ENCODE measurements around the gene ZNF689.
"Not testable (repeated sequence)": the region's sequence is repeated elsewhere in the genome, so short reads cannot be mapped to it uniquely, and the experiment has no call there.

ZNF689 gene

GRCh38 chr16:30590869-30591268 is 19.3 kb downstream of the ZNF689 start:
- DNase-seq: not testable (repeated sequence)

DNA sequence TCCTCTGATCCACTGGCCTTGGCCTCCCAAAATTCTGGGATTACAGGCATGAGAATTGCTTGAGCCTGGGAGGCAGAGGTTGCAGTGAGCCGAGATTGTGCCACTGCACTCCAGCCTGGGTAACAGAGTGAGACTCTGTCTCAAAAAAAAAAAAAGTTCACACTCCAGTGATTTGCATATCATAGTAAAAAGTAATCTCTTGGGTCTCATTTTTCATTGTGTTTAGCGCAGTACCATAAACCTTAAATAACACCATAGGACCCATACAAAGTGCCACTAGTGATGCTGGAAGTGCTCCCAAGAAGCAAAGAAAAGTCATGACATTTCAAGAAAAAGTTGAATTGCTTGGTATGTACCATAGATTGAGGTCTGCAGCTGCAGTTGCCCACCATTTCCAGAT is 20.6 kb downstream of the ZNF689 start:
- DNase-seq: not testable (repeated sequence)

DNA sequence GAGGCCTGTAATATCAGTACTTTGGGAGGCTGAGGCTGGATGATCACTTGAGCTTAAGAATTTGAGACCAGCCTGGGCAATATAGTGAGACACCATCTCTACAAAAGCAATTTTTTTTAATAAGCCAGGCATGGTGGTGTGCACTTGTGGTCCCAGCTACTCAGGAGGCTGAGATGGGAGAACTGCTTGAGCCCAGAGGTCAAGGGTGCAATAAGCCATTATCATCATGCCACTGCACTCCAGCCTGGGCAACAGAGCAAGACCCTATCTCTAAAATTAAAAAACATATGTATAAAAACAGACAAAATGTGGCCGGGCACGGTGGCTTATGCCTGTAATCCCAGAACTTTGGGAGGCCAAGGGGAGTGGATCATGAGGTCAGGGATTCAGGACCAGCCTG is 21.5 kb downstream of the ZNF689 start:
- no peak for DNase-seq

- DNase-seq: no peak
Measured at GRCh38 chr16:30585400-30586191, 24.6 kb downstream of the ZNF689 start, which contains the start of gene ZNF785. TSS of gene ZNF785 (minus strand) at chr16:30585697. CDS start at chr16:30585611, 86 bp downstream.

DNA sequence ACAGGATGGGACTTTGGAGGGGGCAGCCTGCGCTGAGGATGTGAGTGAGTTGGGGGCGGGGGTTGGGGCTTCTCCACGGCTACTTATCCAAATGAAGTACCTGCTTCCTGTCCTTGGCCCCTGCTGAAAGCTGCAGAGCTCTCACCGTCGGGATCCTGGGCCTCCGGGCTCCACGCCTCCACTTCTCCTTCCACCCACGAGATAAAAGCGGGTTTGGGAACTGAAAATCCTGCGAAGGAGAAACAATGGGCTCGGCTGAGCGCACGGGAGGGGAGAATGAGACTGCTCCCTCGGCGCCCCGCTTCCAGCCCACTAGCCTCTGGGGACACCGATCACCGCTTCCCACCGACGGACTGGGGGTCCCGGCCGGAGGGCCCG is 25.2 kb downstream of the ZNF689 start:
- DNase-seq: no peak

DNA sequence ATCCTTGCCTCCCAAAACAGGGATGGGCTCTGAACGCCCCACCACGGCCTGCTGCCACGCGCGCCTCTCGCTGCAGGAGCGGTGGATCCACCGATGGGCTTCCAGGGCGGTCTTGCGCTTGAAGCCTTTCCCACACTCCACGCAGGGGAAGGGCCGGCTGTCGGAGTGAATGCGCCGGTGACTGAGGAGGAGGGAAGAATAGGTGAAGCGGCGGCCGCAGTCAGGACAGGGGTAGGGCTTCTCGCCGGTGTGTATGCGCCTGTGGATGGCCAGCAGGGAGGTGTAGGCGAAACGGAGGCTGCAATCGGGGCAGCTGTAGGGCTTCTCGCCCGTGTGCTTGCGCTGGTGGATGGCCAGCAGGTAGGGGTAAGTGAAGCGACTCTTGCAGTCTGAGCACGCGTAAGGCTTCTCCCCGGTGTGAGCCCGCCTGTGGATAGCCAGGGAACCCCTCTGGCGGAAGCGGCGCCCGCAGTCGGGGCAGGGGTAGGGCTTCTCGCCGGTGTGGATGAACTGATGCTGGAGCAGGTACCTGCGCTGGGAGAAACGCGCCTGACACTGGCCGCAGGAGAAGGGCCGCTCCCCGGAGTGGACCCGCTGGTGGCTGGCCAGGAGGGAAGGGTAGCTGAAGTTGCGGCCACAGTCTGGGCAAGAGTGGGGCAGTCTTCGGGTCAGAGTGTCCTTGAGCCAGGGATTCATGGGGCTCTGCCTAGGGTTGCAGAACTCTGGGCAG is 27.4 kb downstream of the ZNF689 start:
- no peak for DNase-seq

DNA sequence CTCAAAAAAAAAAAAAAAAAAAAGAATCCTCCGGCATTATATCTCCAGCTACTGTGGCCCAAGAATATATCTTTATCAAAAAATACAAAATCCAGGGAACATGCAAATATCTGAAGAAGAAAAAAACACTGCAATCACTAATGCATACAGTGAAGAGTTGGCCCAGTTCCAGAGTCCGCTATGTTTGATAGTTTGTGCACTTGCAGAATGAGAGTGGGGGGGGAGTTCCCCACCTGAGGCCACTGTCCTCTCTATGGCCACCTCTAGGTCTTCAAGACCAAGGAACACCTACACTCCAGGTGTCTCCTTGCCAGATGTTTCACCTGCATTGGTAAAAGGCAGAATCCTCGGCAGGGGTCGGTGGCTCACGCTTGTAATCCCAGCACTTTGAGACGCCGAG is 28.7 kb downstream of the ZNF689 start:
- no peak for DNase-seq

DNA sequence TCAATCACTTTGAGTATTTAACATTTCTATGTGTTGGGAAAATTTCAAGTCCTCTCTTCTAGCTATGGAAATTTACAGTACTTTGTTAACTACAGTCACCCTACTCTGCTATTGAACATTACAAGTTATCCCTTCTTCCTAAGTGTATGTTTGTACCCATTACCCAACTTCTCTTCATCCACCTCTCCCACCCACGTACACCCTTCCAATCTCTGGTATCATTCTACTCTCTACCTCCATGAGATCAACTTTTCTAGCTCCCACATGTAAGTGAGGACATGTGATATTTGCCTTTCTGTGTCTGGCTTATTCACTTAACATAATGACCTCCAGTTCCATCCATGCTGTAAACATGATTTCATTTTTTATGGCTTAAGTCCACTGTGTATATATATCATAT is 35.5 kb downstream of the ZNF689 start:
- no peak for DNase-seq

DNA sequence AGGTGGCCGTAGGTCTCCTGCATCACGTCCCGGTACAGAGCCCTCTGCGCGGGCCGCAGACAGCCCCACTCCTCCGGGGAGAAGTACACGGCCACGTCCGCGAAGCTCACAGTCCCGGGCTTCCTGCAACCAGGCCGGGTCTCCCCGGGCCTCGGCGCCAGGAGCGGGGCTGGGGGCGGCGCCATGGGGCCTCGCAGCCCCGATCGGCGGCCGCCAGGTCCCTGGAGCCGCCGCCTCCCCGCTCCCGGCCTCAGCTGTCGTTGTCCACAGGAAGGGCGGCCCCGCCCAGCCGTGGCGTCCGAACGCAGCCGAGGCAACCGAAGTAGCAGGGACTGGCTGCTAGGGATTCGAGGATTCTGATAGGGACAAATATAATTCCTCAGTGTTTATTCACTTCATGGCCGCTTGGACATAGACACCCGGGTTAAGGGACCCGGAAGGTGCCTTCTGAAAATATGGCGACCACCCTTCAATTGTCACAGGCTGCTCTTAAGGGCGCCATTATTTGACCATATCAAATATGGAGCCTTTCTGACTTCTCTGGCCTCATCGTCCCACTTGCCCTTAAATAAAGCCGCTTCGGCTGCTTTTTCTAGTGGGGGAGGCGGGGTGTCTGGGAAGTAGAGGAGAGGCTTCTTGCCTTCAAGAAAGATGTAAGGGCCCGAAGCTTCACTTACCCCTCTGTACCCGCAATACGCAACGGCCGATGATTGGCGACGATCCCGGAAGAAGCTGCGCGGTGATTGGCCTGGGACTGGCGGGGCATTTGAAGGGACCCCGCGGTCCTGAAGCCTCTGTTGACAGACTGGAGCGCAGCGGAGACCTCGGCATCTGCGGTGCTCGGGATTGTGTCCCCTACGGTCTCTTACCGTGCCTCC is 38.5 kb downstream of the ZNF689 start, which contains the start of gene ZNF688:
ZNF688 (minus strand) TSS at position 270 of the 878 bp plus-strand sequence; CDS start at position 185, 85 bp downstream.
- DNase-seq: peak; percentile 92

DNA sequence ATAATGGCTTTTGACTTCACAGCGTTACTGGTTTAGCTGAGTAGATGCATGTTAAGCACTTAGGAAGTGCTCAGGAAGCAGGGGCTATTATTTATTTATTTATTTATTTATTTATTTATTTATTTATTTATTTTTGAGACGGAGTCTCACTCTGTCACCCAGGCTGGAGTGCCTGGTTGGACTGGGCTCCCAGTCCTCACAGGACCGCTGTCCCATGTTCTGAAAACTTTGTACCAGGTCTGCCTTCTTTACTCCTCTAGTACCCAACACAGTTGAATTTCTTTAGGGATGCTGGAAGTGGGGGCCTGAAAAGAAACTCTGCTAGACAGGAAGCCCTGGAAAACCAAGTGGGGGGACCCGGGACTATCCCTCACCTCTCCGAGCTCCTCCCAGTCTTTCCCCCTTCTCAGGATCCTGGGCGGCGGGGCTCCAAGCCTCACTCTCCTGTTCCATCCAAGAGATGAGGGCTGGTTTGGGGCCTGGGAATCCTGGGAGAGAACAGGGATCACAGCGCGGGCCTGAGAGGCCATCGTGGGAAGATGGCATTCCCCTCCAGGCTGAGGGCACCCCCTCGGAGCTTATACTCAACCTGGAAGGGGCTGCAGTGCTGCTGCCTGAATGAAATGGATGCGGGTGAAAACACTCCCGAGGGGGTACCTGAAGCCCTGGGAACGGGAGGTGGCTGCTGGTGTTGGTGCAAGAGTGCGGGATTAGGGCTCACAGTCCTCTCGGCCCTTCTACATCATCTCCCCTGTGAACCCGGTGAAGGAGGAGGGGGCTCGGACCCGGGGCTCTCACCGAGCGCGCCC is 39.3 kb downstream of the ZNF689 start:
- DNase-seq: no peak

DNA sequence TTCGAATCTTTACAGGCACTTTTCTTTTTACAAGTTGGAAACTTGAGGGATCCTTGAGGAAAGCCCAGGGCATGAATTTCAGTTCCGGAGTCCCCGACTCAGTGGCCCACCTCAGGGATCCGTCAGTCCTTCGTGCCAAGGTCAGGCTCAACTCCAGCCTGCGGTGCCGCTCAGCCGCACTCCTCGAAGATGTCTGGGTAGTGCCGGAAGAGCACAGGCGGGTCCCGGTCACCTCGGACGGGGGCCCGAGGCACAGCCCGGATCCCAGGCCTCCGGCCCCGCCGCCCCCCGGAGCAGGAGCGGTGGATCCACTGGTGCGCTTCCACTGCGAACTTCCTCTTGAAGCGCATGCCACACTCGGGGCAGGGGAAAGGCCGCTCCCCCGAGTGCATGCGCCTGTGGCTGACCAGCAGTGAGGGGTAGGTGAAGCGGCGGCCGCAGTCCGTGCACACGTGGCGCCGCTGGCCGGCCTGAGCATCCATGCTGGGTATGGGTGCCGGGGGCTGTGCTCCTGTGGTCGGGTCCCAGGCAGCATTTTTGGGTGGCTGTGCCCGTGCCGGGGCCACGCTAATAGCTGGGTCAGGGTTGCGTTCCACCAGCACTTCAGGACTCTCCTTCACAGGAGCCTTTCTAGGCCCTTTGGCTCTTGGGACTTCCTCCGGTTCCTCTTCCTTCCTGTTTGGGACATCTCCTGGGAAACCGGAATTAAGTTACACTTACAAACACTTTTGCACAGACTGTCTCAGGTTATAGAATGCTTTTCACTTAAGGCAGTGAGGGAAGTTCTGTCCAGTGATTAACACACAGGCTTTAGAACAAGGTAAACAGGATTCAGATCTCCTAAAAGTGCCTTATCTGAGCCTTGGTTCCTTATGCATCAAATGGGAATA is 40.2 kb downstream of the ZNF689 start:
- no peak for DNase-seq

GRCh38 chr16:30569281-30569680 is 40.9 kb downstream of the ZNF689 start:
- no peak for DNase-seq

DNA sequence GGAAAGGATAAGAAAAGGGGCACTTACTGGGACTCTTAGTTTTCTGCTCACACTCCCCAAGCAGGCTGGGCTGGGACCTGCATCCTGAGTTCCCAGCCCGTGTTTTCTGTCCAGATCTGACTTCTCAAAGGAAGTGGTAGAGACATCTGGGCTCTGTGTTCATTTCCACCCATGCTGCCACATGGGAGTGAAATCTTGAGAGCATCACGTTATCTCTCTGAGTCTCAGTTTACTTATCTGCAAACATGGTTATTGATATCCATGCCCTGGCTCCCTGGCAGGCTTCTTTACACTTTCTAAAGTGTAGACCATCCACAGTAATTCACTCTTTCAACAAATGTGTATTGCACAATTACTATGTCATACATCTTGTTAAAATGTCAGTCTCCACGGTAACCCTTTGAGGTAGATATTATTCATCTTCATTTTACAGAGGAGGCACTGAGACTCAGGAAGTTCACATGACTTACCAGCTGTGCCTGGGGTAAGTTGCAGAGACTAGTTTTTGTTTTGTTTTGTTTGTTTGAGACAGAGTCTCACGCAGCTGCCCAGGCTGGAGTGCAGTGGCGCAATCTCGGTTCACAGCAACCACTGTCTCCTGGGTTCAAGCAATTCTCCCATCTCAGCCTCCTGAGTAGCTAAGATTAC is 42.1 kb downstream of the ZNF689 start:
- peak; percentile 72 for DNase-seq

- peak; percentile 73 for DNase-seq
Measured at GRCh38 chr16:30567160-30567990, 42.8 kb downstream of the ZNF689 start.

GRCh38 chr16:30566531-30566930 is 43.7 kb downstream of the ZNF689 start:
- no peak for DNase-seq

DNA sequence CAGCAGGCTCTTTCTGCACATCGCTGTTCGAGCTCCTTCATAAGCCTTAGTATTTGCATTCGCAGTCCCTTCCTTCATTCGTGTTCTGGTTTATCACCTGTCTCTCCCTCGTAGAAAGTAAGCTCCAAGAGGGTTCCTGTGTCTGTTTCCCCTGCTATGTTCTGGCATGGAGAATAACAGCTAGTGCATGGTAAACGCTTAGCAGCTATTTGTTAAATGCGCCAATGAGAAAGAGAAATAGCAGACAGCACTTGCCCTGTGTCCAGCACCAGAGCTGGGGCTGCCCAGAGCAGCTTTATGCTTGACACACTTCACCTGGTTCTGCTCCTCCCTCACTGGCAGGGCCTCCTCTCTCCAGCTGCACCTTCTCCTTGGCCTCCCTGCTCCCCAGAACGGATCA is 44.2 kb downstream of the ZNF689 start:
- DNase-seq: no peak

DNA sequence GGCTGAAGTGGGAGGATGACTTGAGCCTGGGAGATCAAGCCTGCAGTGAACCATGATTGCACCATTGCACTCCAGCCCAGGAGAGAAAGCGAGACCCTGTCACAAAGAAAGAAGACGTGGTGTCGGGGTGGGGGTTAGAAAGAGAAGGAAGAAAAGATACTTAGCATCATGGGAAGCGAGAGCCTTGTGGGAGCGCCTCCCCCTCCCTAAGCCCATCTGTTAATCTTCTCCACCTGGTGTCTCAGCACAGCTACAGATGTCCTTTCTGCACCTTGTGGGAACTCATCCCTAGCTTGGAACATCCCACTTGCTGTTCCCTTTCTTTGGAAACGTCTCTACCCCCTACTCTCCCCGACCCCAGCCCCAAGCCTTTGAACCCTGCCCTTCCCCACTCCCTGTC is 44.7 kb downstream of the ZNF689 start:
- DNase-seq: no peak

DNA sequence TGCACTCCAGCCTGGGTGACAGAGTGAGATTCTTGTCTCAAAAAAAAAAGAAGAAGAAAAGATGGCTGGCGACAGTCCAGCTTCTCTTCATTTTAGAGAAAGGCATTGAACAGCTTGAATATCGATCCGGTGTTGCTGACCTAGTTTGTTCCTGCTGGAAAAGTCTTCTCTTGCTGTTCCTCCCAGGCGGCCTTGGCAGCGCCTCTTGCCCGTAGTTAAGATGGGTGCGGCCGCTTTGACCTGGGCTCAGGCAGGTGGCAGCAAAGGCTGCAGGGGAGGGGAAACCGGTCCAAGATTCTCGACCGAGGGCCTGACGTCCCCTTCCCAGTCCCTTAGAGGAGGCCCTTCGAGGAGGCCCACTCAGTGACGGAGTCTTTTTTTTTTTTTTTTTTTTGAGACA is 48.2 kb downstream of the ZNF689 start:
- no peak for DNase-seq

DNA sequence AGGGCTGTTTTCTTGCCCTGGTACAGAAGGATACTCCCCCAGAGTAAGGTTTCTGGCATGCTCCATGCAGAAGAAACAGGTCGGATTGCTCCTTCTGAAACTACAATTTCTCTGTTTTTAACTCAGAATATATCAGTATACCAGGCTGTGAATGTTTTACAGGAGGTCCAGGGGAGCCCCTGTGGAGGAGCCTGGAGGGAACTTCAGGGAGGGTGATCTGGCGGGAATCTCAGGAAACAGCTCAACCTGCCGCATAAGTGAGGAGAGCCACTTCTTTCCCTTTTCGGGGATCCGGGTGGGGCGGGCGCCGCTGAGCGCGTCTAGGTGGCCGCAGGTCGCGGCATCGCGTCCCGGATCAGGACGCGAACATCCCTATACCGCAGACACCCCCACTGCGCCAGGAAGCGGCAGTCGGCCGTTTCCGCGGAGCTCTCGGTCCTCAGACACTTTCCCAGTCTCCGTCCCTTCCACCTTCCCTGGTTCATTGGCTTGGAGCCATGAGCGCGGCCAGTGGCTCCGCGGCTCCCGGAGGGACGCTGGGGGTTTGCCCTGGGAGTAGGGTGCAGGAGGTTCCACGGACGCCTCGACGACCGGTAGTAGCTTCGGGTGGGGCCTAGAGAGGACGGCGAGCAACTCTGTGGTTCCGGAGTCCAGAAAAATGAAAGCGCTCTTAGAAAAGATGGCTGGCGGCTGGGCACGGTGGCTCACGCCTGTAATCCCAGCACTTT is 48.9 kb downstream of the ZNF689 start:
- peak; percentile 36 for DNase-seq

All from NK-92 treated with Interleukin-12 subunit alpha and Interleukin-12 subunit beta, amount 100 ng/mL, for 24 hours (cell line).